ENCODE data around the gene SNPH.

SNPH gene

DNA sequence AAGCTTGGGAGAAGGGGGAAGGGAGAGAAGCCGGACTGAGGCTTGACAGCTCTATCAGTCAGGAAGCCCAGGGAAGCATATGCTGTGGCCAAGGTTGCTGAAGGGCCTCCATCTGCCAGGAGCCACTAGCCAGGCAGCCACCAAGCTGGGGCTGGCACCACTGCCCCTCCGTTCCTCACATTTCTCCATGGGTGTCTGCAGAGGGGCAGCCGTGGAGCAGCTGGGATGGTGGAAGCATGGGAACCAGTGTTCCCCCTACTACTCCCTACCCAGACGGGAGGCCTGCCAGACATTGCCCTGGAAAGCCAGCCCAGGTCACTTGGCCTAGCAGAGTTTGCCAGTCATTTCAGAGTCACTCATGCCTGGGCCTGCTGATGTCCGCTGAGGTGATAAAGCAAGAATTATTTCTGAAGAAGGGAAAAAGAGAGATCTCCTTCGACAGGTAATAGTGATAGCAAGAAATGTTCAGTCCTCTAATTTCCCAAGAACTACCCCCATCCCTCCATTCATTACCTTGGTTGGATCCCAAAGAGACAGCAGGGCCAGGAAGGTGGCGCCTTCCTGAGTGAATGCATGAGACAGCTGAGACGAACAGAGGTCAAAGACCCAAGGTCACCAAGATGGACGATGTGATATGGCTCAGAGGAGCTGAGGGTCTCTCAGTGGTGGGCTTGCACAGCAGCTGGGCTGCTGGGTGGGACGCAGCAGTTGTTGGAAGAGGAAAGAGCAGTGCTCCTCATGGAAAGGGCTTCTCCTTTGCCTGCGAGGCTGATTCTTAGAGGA is 21.9 kb downstream of the SNPH start:
- DNase-seq = no peak

GRCh38 chr20:1291191-1291741 is 25.2 kb downstream of the SNPH start:
- no peak for DNase-seq

GRCh38 chr20:1292620-1293019 is 26.5 kb downstream of the SNPH start:
- no peak for DNase-seq

DNA sequence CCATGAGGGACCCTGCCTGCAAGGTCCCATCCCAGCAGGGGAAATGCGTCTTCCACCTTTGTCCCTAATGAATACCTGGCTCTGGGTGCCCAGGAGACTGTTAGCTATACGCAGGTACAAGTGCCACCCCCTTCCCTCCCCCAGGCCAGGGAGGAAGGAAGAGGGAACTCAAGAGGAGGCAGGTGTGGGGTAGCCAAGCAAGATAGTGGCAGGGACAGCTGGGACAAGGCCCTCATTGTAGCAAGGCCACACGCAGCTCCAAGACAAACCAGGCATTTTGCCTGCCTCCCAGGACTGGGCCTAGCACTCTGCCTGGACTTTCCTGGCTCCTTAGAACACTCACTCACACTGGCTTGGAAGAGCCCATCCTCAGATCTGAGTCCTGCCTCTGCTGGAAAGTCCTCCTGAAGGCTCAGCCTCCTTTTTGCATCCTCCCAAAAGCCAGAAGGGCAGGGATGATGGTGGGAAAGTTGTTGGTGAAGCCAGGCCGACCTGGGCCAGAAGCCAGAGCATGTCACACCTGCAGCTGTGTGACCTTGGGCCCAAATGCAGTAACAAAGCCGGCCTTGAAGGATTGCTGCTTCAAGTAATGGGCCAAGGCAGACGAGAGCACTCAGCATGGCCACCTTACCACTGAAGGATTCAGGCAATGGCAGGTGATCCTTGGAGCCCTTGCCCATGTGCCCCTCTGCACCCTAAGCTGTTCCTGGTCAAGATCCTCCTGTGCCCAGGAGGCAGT is 27.7 kb downstream of the SNPH start:
- DNase-seq = no peak

DNA sequence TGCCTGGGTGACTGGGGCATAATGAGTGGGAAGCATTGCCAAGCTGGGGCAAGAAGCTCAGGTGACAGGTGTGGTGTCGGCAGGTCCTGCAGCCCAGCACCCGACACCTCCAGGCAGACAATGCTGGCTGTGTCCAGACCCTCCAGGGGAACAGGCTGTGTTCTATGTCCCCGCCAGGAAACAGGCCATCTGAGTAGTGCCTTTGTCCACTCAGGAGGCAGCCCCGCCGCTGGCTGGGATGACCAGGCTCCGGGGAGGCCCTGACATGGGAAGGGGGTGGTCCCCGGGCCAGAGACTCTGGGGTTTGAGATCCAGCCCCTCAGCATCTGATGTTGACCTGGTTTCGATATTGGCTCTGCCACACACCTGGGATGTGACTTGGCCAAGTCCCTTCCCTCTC is 28.4 kb downstream of the SNPH start:
- DNase-seq = no peak

- no peak for DNase-seq
These were observed 29.3 kb downstream of the SNPH start for GRCh38 chr20:1295276-1295930.

DNA sequence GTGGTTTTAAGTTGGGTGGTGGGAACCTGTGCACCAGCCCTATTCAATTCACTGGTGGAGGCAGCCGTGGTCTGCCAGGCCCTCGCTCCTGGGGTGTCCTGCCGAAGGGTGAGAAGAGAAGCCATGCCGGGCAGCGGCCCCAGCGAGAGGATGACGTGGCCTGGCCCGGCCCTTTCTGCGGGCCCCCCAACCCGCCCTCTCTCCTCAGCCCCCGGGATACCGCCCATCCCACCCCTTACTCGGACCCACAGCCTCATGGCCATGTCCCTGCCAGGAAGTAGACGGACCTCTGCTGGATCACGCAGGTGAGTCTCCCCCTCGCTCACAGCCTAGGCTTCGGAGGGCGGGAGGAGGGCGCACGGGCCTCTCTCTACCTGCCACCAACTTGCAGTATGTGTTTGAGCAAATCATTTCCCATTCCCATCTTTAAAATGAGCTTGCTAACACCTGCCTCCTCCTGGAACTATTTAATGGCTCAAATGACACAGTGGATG is 30.1 kb downstream of the SNPH start:
- DNase-seq = no peak

DNA sequence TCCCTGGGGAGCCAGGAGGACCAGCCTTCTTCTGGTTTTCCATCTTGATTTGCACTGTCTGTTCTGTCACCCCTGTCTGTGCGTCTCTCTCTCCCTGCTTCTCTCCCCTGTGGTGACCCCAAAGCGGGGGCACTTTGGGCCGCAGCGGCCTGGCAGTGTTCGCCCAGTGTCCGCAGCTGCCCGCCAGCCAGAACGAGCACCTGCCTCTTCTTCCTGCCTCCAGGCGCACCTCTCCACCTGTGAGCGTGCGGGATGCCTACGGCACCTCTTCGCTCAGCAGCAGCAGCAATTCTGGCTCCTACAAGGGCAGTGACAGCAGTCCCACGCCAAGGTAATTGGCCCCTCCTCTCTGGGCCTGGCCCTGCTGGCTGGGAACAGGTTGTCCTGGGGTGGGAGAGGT is 30.8 kb downstream of the SNPH start:
- DNase-seq = no peak

GRCh38 chr20:1297486-1297885 is 31.4 kb downstream of the SNPH start:
- no peak for DNase-seq

DNA sequence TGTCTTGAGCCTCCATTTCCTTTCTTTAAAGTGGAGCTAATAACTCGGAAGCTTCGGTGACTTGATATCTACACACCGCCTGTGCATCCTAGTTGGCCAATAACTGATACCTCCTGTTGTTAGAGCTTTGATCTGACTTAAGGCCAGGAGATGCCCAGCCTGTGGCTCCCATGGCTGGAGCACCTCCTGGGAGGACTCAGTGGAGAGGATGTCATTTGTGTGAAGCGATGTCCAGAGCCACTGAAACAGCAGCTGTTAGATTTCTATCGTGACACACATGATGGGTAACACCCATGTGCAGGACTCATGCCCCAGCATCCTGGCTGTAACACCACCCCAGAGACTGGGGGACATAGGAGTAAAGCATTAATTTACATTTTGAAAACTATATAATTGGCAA is 32.1 kb downstream of the SNPH start:
- no peak for DNase-seq

DNA sequence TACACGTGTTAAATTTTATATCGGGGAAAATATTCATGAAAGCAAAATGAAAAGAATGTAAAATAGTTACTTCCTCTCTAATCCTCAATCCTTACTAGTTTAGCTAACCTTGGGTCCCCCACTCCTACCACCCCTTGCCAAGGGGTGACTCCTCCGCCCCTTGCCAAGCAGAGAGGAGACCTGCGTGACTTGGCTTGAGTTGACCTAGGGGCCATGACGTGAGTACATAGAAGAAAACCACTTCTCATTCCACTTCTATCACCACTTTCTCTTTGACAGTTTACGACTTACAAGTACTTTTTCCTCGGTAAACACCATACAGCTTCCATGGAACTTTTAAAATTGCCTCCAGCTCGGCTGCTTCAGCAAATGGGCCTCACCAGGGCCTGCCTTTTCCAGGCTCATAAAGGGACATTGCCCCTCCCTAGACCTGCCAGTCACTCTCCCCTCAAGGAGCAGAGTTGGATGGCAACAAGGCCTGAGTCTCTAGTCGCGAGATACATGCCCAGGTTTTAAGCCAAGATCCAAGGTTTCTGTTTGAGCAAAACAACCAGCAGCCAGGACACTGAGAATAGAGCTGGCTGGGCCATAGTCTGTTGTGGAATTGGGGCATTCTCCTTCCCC is 32.9 kb downstream of the SNPH start:
- no peak for DNase-seq

- peak; percentile 60 for DNase-seq
These were observed 33.4 kb downstream of the SNPH start for GRCh38 chr20:1299522-1299921.

- DNase-seq = no peak
These were observed 34.2 kb downstream of the SNPH start for GRCh38 chr20:1300083-1300840.

DNA sequence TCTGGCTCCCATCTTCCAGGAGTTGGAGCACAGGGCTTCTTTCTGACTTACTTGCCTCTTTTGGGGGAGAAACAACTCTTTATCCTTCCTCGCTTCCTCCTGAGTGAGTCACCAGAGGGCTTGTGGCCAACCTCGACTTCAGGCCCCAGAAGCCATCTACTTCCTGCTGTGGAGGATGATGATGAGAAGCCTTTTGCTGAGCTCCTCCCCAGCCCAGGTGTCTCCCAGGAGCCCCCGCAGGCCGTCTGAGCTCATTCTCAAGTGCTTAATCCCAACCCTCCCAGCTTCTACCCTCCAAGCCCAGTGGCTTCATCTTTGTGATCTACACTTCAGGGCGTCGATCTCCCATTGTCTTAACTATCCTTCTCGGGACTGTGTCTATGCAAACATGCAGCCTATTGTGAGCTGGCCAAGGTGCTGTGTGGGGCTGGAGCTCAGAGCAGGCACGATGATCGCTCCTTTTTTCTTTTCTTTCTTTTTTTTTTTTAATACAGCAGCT is 35.0 kb downstream of the SNPH start:
- DNase-seq = peak; percentile 70

- DNase-seq = no peak
These were observed 36.8 kb downstream of the SNPH start for GRCh38 chr20:1302685-1303541.

- DNase-seq = no peak
These were observed 38.8 kb downstream of the SNPH start for GRCh38 chr20:1304710-1305515.

- no peak for DNase-seq
These were observed 39.6 kb downstream of the SNPH start for GRCh38 chr20:1305712-1306111.

GRCh38 chr20:1306316-1307135 is 40.4 kb downstream of the SNPH start:
- no peak for DNase-seq

GRCh38 chr20:1307171-1307570 is 41.1 kb downstream of the SNPH start:
- DNase-seq = no peak

Data from stimulated activated CD8-positive, alpha-beta memory T cell treated with anti-CD3 and anti-CD28 coated beads, Interleukin-4, amount 100 ng/mL, for 48 hours (primary cell).